HEK293 (cell line): Measurements from ENCODE around the gene TNFAIP8L2.

Experiments
- GLIS2 ChIP-seq: fragments of 450-650 bp; formaldehyde crosslinking; IDR thresholded peaks from 2 replicates; pipeline ENCODE4 v1.5.1; 2016; ENCODE audit warnings: missing biosample characterization, missing genetic modification characterization
- KLF10 ChIP-seq: fragments of 450-650 bp; IDR thresholded peaks from 2 replicates; pipeline ENCODE4 v1.5.1; 2018; ENCODE audit warnings: missing biosample characterization, mild to moderate bottlenecking, missing genetic modification characterization
- KLF8 ChIP-seq: fragments of 450-650 bp; formaldehyde crosslinking; IDR thresholded peaks from 2 replicates; pipeline ENCODE4 v1.5.1; 2016; ENCODE audit warnings: missing biosample characterization, missing genetic modification characterization
- MZF1 ChIP-seq: fragments of 450-650 bp; formaldehyde crosslinking; IDR thresholded peaks from 2 replicates; pipeline ENCODE4 v1.5.1; 2017; ENCODE audit warnings: missing biosample characterization, missing genetic modification characterization, borderline replicate concordance
- PATZ1 ChIP-seq: fragments of 450-650 bp; formaldehyde crosslinking; IDR thresholded peaks from 2 replicates; pipeline ENCODE4 v1.5.1; 2016; ENCODE audit warnings: missing biosample characterization, missing genetic modification characterization
- PRDM4 ChIP-seq: fragments of 450-650 bp; formaldehyde crosslinking; IDR thresholded peaks from 2 replicates; pipeline ENCODE4 v1.5.1; 2017; ENCODE audit warnings: missing biosample characterization, missing genetic modification characterization
- REPIN1 ChIP-seq: fragments of 450-650 bp; formaldehyde crosslinking; IDR thresholded peaks from 2 replicates; pipeline ENCODE4 v1.5.1; 2017; ENCODE audit warnings: missing biosample characterization, missing genetic modification characterization, low read depth
- SP2 ChIP-seq: fragments of 450-650 bp; formaldehyde crosslinking; IDR thresholded peaks from 2 replicates; pipeline ENCODE4 v1.5.1; 2016; ENCODE audit warnings: missing biosample characterization, missing genetic modification characterization
- SP3 ChIP-seq: fragments of 450-650 bp; formaldehyde crosslinking; IDR thresholded peaks from 2 replicates; pipeline ENCODE4 v1.5.1; 2016; ENCODE audit warnings: missing biosample characterization, missing genetic modification characterization
- ZBTB8A ChIP-seq: fragments of 450-650 bp; formaldehyde crosslinking; IDR thresholded peaks from 2 replicates; pipeline ENCODE4 v1.5.1; 2016; ENCODE audit warnings: missing biosample characterization, missing genetic modification characterization
- ZFP37 ChIP-seq: fragments of 450-650 bp; formaldehyde crosslinking; IDR thresholded peaks from 2 replicates; pipeline ENCODE4 v1.5.1; 2016; ENCODE audit warnings: missing biosample characterization, missing genetic modification characterization
- ZIC2 ChIP-seq: fragments of 450-650 bp; formaldehyde crosslinking; IDR thresholded peaks from 2 replicates; pipeline ENCODE4 v1.5.1; 2016; ENCODE audit warnings: missing biosample characterization, missing genetic modification characterization
- ZNF184 ChIP-seq: fragments of 450-650 bp; IDR thresholded peaks from 2 replicates; pipeline ENCODE4 v1.5.1; 2018; ENCODE audit warnings: missing biosample characterization, mild to moderate bottlenecking, missing genetic modification characterization
- ZNF211 ChIP-seq: fragments of 450-650 bp; formaldehyde crosslinking; IDR thresholded peaks from 2 replicates; pipeline ENCODE4 v1.5.1; 2016; ENCODE audit warnings: low read depth, missing biosample characterization, missing genetic modification characterization
- ZNF366 ChIP-seq: fragments of 450-650 bp; formaldehyde crosslinking; conservative IDR thresholded peaks from 2 replicates; pipeline ENCODE4 v1.5.1; 2016; ENCODE audit warnings: missing biosample characterization, missing genetic modification characterization
- ZNF423 ChIP-seq: fragments of 450-650 bp; formaldehyde crosslinking; IDR thresholded peaks from 2 replicates; pipeline ENCODE4 v1.5.1; 2016; ENCODE audit warnings: missing biosample characterization, missing genetic modification characterization
- ZNF433 ChIP-seq: fragments of 450-650 bp; formaldehyde crosslinking; IDR thresholded peaks from 2 replicates; pipeline ENCODE4 v1.5.1; 2016; ENCODE audit warnings: missing biosample characterization, missing genetic modification characterization, low read depth
- ZNF449 ChIP-seq: fragments of 450-650 bp; formaldehyde crosslinking; IDR thresholded peaks from 2 replicates; pipeline ENCODE4 v1.5.1; 2017; ENCODE audit warnings: missing biosample characterization, mild to moderate bottlenecking, missing genetic modification characterization, moderate library complexity
- ZNF600 ChIP-seq: fragments of 450-650 bp; formaldehyde crosslinking; IDR thresholded peaks from 2 replicates; pipeline ENCODE4 v1.5.1; 2016; ENCODE audit warnings: missing biosample characterization, missing genetic modification characterization
- ZNF704 ChIP-seq: fragments of 450-650 bp; formaldehyde crosslinking; IDR thresholded peaks from 2 replicates; pipeline ENCODE4 v1.5.1; 2016; ENCODE audit warnings: missing biosample characterization, missing genetic modification characterization
- ZNF776 ChIP-seq: fragments of 450-650 bp; formaldehyde crosslinking; IDR thresholded peaks from 2 replicates; pipeline ENCODE4 v1.5.0; 2017; ENCODE audit warnings: missing biosample characterization, missing genetic modification characterization, borderline replicate concordance
- ZSCAN16 ChIP-seq: fragments of 450-650 bp; formaldehyde crosslinking; IDR thresholded peaks from 2 replicates; pipeline ENCODE4 v1.5.1; 2016; ENCODE audit warnings: missing biosample characterization, missing genetic modification characterization
- ZXDB ChIP-seq: fragments of 450-650 bp; formaldehyde crosslinking; IDR thresholded peaks from 2 replicates; pipeline ENCODE4 v1.5.1; 2016; ENCODE audit warnings: missing biosample characterization, missing genetic modification characterization
- TF ChIP-seq, protein P1 (sequence below): fragments of 450-650 bp; formaldehyde crosslinking; IDR thresholded peaks from 2 replicates; pipeline ENCODE4 v1.5.1; 2016; ENCODE audit warnings: missing biosample characterization, missing genetic modification characterization
- TF ChIP-seq, protein P2 (sequence below): fragments of 450-650 bp; formaldehyde crosslinking; IDR thresholded peaks from 2 replicates; pipeline ENCODE4 v1.5.1; 2016; ENCODE audit warnings: missing biosample characterization, missing genetic modification characterization
- TF ChIP-seq, protein P3 (sequence below): fragments of 450-650 bp; formaldehyde crosslinking; IDR thresholded peaks from 2 replicates; pipeline ENCODE4 v1.5.1; 2016; ENCODE audit warnings: missing biosample characterization, missing genetic modification characterization

The TNFAIP8L2 gene

DNA sequence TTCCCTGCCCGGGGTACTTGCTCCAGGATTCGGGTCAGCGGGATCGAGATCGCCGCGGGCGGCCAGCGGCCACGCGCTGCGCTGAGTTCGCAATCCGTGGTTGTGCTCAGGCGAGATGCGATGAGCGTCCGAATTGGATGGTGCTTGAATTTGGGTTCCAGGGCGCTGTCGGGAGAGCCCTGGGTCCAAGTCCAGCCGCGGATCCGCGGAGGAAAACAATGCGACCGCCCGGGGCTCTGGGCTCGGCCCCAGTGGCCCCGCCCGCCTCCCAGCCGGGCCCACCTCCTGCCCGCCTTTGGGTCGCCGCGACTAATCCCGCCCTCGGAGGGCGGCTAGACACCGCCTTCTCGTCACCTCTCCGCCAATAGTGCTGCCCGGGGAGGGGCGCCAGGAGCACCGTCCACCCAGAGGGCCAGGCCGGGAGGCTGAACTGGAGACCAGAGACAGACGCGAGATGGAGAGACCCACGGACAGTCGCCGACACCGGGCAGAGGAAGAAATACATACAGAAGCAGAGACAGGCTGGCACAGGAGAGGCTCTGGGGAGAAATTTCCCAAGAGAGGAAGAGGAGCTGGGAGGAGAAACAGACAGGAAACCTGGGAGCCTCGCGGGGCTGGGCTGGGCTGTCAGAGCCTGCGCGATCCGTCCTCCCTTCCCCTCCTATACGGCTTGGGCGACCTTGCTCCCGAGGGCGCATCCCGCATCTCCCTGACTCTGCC, 9.9 kb upstream of the TNFAIP8L2 start, which contains the start of gene SEMA6C (continued):
- TF ChIP-seq PRDM4 (tag by site-specific recombination) (peak; percentile 30; the same call in 1 of the 2 replicates), GLIS2 (tag by site-specific recombination) (peak; percentile 97), ZNF366 (tag by site-specific recombination) (peak; percentile 74), SP3 (tag by site-specific recombination) (peak; percentile 95), ZNF433 (no peak), SP2 (tag by site-specific recombination) (peak; percentile 98), ZNF184 (tag by site-specific recombination) (no peak), ZBTB8A (tag by site-specific recombination) (peak; percentile 65), ZNF704 (tag by site-specific recombination) (no peak), ZNF776 (no peak), ZNF211 (tag by site-specific recombination) (no peak), ZNF600 (tag by site-specific recombination) (peak; percentile 51; the same call in 1 of the 2 replicates), ZIC2 (tag by site-specific recombination) (peak; percentile 93), ZFP37 (tag by site-specific recombination) (no peak), ZXDB (peak; percentile 24; the same call in 1 of the 2 replicates), MZF1 (tag by site-specific recombination) (no peak), KLF8 (tag by site-specific recombination) (peak; percentile 67; the same call in 1 of the 2 replicates), REPIN1 (no peak), PATZ1 (tag by site-specific recombination) (peak; percentile 92), ZNF449 (tag by site-specific recombination) (0 out of 2 replicates have a peak, but pooled peaks have one; percentile 24), KLF10 (tag by site-specific recombination) (peak; percentile 48; the same call in 1 of the 2 replicates), ZSCAN16 (tag by site-specific recombination) (peak; percentile 74; the same call in 1 of the 2 replicates), ZNF423 (tag by site-specific recombination) (peak; percentile 42; the same call in 1 of the 2 replicates)
- TF ChIP-seq, protein P1, sequence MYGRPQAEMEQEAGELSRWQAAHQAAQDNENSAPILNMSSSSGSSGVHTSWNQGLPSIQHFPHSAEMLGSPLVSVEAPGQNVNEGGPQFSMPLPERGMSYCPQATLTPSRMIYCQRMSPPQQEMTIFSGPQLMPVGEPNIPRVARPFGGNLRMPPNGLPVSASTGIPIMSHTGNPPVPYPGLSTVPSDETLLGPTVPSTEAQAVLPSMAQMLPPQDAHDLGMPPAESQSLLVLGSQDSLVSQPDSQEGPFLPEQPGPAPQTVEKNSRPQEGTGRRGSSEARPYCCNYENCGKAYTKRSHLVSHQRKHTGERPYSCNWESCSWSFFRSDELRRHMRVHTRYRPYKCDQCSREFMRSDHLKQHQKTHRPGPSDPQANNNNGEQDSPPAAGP (tag by site-specific recombination), result 0 out of 2 replicates have a peak, but pooled peaks have one; percentile 14
- TF ChIP-seq, protein P2, sequence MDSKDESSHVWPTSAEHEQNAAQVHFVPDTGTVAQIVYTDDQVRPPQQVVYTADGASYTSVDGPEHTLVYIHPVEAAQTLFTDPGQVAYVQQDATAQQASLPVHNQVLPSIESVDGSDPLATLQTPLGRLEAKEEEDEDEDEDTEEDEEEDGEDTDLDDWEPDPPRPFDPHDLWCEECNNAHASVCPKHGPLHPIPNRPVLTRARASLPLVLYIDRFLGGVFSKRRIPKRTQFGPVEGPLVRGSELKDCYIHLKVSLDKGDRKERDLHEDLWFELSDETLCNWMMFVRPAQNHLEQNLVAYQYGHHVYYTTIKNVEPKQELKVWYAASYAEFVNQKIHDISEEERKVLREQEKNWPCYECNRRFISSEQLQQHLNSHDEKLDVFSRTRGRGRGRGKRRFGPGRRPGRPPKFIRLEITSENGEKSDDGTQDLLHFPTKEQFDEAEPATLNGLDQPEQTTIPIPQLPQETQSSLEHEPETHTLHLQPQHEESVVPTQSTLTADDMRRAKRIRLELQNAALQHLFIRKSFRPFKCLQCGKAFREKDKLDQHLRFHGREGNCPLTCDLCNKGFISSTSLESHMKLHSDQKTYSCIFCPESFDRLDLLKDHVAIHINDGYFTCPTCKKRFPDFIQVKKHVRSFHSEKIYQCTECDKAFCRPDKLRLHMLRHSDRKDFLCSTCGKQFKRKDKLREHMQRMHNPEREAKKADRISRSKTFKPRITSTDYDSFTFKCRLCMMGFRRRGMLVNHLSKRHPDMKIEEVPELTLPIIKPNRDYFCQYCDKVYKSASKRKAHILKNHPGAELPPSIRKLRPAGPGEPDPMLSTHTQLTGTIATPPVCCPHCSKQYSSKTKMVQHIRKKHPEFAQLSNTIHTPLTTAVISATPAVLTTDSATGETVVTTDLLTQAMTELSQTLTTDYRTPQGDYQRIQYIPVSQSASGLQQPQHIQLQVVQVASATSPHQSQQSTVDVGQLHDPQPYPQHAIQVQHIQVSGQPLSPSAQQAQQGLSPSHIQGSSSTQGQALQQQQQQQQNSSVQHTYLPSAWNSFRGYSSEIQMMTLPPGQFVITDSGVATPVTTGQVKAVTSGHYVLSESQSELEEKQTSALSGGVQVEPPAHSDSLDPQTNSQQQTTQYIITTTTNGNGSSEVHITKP (tag by site-specific recombination), result peak; percentile 90
- TF ChIP-seq, protein P3, sequence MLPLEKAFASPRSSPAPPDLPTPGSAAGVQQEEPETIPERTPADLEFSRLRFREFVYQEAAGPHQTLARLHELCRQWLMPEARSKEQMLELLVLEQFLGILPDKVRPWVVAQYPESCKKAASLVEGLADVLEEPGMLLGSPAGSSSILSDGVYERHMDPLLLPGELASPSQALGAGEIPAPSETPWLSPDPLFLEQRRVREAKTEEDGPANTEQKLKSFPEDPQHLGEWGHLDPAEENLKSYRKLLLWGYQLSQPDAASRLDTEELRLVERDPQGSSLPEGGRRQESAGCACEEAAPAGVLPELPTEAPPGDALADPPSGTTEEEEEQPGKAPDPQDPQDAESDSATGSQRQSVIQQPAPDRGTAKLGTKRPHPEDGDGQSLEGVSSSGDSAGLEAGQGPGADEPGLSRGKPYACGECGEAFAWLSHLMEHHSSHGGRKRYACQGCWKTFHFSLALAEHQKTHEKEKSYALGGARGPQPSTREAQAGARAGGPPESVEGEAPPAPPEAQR (tag by site-specific recombination), result no peak
